HG02884 (cell line): ENCODE measurements around the gene FAM171A1.
"Not testable (repeated sequence)": the region's sequence is repeated elsewhere in the genome, so short reads cannot be mapped to it uniquely, and the experiment has no call there.

Experiments used
- ATAC-seq: cut with Tn5 transposase; IDR thresholded peaks from one replicate; pipeline ENCODE4 v1.9.1; 2021; ENCODE audit warnings: mild to moderate bottlenecking, moderate library complexity; ENCODE audit not compliant: unreplicated experiment

Gene FAM171A1

DNA sequence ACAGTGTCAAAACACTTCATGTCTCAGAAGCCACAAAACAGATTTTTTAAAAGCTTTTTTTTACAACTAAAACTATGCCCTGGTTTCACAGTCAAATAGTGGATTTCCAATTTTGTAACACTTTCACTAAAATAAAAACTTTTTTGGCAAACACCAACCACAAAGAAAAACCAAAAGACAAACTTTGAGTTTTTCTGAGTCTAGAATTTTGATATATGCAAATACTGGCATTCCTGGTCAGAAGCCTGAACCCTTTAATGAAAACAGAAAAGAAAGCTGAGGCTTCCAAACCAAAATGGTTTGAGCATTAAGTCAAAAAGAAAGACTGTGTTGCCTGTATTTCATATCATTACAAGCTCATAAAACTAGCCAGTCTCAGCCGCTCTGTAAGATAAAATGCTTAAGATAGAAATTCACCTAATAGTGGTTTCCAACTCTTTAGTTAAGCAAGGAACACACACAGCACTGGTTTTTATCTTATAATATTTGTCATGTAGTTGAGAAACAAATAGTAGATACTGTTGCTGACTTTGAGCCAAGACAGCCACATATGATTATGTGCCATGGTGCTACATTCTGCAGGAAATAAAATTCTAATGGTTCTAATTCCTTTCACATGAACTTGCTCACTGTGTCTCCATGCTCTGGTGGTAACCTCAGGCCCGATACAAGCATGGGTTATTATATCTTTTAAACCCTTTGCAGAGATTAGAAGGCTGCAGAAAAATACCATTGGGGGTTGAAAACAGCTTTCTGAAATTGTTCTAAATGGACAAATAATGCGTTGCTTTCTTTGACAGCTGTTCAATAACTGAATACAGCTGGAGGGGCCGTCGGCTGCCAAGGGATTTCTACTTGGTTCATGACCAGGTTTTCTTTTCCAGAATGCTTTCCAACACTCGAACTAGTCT is 49.4 kb downstream of the FAM171A1 start:
- ATAC-seq, result no peak

- no peak for ATAC-seq
Measured at GRCh38 chr10:15320522-15321203, 50.4 kb downstream of the FAM171A1 start.

GRCh38 chr10:15320118-15320517 is 51.0 kb downstream of the FAM171A1 start:
- ATAC-seq, result no peak

DNA sequence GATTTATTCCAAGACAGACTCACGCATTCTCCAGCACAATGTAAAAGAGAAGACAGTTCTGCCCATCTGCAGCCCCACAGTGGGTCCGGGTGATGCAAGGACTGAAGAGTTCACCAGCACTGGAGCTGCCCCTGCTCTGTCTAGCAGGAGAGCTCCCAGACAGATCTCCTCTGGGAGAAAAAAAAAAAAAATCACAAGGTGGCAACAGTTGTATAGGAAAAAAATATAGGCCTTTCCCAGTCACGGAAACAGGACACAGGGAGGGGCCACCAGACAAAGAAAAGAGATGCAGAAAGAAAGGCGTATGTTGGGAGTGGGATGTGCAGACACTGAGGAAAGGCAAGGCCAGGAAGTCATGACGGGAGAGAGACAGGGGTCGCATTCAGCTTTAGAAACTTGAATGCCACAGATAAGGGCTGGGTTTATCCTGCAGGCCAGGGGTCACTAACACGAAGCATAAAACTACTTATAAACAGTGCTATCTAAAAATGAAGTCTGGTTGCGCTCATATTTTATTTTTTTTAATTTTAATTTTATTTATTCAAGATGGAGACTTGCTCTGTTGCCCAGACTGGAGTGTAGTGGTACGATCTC is 54.1 kb downstream of the FAM171A1 start:
- ATAC-seq, result no peak

DNA sequence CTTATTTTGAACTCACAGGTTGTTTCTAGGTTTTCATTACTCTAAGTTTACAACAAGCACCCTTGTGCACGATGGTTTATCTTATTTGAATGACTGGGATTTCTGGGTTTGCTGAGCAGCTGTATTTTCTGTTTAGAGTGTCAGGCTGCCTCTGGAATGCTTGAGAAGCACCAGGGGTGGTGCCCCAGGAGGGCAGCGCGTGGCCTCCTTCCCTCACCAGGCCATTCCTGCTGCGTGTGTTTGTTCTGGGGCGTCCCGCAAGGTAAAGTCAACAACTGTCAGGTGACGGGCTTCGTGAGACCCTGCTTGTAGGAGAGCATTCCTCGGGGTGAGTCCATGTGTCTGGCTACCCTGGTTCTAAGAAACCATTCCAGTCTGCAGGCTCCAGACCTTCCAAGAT is 54.9 kb downstream of the FAM171A1 start:
- no peak for ATAC-seq

DNA sequence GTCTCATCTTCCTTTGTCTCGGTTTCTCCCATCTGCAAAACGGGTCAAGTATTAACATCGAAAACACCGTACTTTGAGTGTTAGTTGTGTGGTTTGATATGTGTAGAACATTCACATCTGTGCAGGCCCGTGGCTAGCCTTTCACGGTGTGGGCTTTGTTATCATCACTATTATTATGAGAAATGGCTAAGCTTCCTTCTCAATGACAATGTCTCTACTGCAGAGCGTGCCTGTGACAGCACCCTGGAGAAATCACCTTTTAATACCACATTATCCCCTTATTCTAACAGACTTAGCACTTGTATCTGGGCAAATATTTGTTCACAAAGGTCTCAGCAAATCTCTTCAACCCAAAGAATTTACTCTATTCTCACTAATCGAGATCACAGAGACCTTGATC is 55.8 kb downstream of the FAM171A1 start:
- no peak for ATAC-seq

DNA sequence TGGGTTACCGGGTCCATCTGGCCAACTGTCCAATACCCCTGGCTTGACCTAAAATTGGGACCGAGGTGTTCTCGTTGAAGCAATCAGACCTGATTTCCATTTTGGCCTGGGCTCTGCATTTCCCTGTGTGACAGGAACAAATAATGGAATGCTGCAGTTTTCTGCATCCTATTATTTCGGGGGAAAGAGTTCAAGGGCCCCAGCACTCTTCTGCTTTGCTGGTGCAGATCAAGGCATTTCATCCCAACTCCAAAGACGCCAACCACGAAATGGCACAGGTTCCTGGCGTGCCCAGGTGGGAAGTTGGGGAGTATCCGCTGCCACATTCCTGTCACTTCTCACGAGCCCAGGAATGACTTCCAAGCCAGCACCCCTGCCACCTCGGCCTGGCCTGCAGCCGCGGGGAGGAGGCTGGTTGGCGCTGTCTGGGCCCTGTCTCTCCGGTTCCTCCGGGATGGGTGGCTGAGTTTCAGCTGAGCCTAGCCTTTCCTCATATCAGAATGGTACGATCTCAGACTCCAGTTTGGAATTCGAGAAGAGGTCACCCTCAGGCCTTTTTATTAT is 56.5 kb downstream of the FAM171A1 start:
- no peak for ATAC-seq

DNA sequence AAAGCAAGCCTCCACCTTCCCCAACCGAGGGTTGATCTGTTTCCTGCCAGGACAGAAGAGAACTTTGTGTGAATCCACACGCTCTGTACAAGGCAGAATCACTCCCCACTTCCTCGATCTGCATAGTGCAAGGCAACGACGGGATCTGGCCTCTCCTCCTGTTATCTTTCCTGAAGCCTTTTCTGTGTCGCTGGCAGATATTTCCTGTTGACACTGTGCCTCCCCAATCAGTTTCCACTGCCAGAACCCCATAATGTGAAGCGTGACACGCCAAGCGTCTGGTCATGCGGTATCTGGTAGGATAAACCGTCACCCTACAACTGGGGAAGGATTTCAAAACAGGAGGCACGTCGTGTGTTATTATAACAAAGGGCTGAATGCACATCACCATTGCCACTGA is 57.2 kb downstream of the FAM171A1 start:
- no peak for ATAC-seq

DNA sequence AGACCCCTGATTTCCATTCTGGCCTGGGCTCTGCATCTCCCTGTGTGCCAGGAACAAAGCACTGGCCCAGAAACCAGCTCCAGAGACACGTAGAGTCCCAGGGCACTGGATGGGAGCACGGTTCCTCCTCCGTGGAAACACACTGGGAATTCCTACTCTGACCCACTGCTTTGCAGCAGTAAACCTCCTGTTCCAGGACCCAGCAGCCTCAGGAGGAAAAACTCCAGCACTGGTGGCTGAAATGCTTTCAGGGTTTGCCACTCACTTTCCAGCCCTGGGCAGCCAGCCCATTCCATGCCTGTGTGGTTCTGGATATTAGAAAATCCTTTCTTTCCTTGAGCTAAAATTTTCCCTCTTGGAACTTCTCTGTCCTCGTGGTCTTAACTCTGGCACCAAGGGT is 58.0 kb downstream of the FAM171A1 start:
- ATAC-seq, result no peak

DNA sequence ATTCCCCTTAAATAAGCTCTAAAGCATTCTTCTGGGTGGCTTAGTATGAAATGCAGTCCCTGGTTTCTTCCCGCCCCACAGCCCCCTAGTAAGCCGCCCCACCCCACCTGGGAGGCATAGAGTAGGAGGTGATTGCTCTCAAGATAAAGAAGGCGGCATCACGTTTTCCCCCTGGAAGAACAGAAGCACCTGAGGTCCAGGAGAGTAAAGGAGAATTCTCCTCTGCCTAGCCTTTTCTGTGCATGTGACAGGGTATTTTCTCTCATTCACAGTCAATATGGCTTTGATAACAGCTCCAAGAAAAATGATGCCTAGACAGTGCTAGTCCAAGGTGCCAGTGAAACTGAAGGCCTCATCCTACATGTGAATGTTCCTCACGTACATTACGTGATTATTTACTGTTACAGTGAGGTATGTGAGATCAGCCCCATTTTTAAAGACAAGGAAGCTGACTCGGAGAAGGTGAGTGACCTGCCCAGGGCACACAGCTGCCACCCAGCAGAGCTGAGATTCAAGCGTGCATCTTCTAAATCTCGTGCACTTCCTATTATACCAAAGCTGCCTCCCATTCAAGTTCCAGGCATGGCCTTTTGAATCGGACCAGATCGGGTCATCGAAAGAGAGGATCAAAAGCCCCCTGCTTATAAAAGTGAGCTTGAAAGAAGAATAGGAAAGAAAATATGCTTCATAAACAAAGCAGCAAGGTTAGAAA is 59.4 kb downstream of the FAM171A1 start:
- no peak for ATAC-seq

DNA sequence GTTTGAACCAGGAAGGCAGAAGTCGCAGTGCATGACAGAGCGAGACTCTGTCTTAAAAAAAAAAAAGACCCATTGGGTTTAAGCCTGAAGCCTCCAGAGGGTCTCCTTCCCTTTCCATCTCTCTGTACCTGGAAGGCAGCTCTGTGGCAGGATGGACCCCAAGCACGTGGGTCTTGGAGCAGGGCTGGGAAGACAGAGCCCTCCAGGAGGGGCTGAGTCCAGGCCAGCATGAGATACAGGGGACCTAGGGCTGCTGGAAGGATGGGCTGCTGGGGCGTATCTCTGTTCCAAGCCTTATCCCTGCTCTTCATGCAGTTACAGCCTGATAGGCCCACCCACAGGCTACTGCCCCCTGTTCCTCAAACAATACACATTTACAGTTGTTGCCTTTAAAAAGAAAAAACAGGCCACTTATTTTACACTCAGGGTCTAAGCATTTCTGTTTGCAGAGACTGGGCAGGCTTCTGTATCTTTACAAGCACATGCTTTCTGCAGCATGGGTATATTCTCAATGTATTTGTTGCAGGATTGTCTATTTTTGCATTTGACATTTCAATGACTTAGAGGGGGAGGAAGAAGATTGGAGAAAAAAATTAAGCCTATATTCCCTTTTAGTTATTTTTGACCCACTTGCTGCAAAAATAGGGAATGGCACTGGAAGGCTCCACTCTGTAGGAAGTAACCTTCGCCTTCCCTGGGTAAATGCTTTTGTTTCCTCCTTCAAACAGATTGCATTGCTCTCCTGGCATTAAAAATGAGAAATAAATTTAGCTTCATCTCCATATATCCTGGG is 60.1 kb downstream of the FAM171A1 start:
- no peak for ATAC-seq

DNA sequence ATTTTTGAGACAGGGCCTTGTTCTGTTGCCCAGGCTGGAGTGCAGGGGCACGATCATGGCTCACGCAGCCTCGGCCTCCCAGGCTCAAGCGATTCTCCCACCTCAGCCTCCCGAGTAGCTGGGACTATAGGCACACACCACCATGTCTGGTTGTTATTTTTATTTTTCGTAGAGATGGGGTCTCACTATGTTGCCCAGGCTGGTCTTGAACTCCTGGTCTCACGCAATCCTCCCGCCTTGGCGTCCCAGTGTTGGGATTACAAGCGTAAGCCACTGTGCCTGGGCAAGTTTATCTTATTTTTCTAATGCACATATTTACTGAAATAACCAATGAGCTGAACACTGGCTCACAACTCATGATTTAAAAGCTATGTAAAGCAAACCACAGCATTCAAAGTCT is 61.9 kb downstream of the FAM171A1 start:
- no peak for ATAC-seq

DNA sequence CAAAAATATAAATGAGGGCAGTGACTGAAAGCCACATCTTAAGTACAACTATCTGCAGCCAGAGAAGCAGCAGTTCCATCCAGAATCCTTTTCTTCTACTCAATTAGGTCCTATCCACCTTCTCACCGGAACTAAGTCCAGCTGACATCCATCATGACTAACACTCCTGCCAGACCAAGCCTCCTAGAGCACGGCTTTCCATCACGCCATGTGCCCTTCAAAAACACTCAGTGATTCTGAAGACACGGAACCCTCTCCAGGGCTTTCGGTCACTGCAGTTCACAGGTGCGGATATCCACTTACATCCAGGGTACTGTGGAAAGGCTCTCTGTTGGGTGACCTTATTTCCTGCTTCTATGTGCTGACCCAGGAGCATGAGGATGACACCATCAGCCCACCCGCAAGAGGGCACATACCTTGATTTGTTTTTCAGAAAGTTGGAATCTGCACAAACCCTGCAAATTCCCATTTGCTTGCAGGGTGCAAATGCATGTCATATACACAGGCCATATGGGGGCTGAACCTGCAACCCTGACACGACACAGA is 64.3 kb downstream of the FAM171A1 start:
- no peak for ATAC-seq

DNA sequence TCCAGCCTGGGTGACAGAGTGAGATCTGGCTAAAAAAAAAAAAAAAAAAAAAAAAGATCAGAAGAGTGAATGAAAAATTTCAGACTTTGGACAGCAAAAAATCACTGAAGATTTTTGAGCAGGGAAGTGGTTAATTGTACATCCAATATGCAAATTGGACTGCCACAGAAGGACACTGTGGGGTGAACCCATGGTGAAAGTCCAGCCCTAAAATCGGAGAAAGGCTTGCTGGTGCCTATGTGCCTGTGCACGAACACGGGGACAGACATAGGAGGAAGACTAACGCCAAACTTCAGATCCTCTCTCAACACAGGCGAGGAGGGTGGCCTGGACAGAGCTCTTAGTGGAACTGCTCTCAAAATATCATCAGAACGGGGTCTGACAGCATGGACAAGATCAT is 65.5 kb downstream of the FAM171A1 start:
- ATAC-seq, result no peak

- ATAC-seq, result no peak
Measured at GRCh38 chr10:15305161-15305560, 65.9 kb downstream of the FAM171A1 start.

- ATAC-seq, result not testable (repeated sequence)
Measured at GRCh38 chr10:15302188-15302956, 68.7 kb downstream of the FAM171A1 start.

DNA sequence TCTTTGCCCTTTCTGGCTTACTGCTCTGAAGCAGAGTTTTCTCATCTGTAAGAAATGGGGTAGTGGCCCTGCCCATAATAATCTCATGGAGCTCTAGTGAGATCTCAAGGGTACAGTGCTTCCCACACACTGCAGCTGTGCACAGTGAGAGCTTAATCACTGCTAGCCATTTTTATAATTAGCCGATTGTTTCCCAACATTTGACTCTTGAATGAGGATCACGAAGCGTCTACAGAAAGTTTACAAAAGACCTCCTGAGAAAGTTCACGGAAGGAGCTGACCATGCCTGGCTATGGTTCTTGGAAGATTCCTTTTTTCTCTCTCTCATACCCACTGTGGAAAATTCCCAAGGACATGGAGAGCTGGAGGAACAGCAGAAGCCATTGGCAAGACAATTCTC is 70.4 kb downstream of the FAM171A1 start:
- ATAC-seq, result no peak

DNA sequence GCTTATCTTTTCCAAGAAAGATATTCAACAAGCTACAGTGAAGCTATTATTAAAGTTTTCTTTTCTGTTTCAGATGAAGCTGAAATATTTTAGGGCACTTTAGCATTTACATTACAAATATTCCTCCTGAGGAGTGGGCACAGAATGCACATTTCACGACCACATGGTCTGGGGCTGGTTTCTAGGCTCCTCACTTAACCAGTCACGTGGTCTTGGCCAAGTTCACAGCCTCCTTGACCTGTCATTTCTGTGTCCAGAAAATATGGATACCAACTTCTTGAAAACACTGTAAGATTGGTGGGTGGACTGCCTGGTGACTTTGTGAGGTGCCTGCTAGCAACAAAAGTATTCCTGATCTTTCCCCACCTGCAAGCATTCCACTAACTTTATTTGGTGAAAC is 70.9 kb downstream of the FAM171A1 start:
- no peak for ATAC-seq

DNA sequence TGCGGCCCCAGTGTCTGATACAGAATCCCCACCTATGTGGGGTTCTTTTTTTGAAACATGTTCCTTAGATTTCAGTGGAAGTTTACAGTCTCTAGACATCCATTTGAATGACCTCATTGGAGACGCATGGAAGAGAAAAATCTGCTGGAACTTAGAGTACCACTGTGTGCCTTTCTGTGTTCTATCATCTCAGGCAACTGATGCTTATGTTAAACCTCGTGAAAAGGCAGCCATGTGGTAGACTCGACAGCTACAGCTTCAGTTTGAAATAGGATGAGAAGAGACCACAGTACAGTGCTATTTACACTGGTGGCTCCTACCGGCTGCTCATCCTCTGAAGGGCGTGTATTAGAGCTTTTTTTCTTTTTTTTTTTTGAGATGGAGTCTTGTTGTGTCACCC is 74.4 kb downstream of the FAM171A1 start:
- no peak for ATAC-seq
